AG04449 (cell line): Measurements from ENCODE around the gene RAPGEF3.
A peak's percentile ranks its signal among the peaks of the same experiment; 100 is the strongest.

Experiments
- CTCF ChIA-PET: fragments of 350-600 bp; formaldehyde crosslinking; extraction: SDS; loops from one replicate; lab custom pipeline; 2021; ENCODE audit warnings: antibody characterized with exemption; lab: Yijun Ruan, JAX
- POLR2A ChIA-PET: fragments of 400-600, 350-600 bp; formaldehyde crosslinking; extraction: SDS; loops from one replicate; lab custom pipeline; 2020; ENCODE audit warnings: antibody characterized with exemption, inconsistent platforms; lab: Yijun Ruan, JAX
- DNase-seq: peaks from one replicate; pipeline ENCODE4 v3.0.0-alpha.2; 2010; ENCODE audit warnings: low read depth, low spot score
- H3K4me3 ChIP-seq: 2 replicates; pipeline ENCODE4 v1.5.1; 2011; ENCODE audit warnings: low read depth, mild to moderate bottlenecking, control low read depth, low read length
- TF ChIP-seq, protein P1 (sequence below): IDR thresholded peaks from one replicate; pipeline ENCODE4 v1.5.1; 2011; ENCODE audit warnings: mild to moderate bottlenecking, moderate library complexity, low read length, control low read depth, inconsistent platforms; ENCODE audit not compliant: insufficient read depth; ENCODE audit errors: missing control alignments

Gene RAPGEF3

DNA sequence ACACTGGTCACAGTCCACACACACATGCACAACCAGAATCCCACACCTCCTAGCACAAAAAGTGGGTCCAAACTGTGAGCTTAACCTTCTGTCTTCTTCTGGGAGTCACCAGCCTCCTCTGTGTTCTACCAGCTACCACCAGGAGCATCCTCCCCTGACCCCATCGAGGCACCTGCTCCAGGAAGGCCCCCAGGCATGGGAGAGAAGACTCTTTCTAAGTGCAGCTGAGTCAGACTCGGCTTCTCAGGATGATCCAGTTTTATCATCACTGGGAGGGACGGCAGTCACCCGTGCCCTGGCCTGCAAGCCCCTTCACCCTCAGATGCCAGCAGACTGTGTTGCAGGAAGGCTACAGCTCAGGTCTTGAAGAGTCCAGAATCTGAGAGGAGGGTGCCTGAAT lies 25.5 kb downstream of the RAPGEF3 start:
- no peak for DNase-seq
- no peak overlapping the region for H3K4me3 ChIP-seq
- ChIA-PET CTCF (interaction anchor here (1.0 to 36.9 kb wide), 7 partner anchors 8 to 432 kb away, joined by 3 to 1419 read pairs (median 247); partner anchors contain the start of genes ENDOU and SLC48A1), POLR2A (no interaction called here)
- TF ChIP-seq, protein P1, sequence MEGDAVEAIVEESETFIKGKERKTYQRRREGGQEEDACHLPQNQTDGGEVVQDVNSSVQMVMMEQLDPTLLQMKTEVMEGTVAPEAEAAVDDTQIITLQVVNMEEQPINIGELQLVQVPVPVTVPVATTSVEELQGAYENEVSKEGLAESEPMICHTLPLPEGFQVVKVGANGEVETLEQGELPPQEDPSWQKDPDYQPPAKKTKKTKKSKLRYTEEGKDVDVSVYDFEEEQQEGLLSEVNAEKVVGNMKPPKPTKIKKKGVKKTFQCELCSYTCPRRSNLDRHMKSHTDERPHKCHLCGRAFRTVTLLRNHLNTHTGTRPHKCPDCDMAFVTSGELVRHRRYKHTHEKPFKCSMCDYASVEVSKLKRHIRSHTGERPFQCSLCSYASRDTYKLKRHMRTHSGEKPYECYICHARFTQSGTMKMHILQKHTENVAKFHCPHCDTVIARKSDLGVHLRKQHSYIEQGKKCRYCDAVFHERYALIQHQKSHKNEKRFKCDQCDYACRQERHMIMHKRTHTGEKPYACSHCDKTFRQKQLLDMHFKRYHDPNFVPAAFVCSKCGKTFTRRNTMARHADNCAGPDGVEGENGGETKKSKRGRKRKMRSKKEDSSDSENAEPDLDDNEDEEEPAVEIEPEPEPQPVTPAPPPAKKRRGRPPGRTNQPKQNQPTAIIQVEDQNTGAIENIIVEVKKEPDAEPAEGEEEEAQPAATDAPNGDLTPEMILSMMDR = no peak

DNA sequence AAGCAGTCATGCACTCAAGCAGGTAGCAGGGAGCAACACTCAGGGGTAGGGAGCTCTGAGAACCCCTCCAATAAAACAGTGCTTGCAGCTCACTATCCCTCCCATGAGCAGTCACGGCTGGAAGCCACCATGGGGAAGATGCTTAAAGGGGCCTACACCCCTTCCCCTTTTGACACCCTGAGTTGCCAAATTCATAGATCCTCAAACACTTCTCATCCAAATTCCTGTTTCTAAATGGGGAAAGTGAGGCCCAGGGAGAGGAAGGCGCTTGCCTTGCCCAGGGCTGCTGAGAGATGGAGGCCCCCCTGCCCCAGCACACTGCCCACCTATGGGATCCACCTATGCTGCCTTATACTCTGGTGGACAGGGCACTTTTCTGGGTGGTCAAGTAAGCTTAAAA lies 26.2 kb downstream of the RAPGEF3 start:
- ChIA-PET CTCF (interaction anchor here (1.1 to 36.9 kb wide), 5 partner anchors 8 to 432 kb away, joined by 3 to 1419 read pairs (median 308); partner anchors contain the start of gene SLC48A1), POLR2A (no interaction called here)
- H3K4me3 ChIP-seq = no peak overlapping the region
- TF ChIP-seq, protein P1 = no peak
- DNase-seq = no peak

DNA sequence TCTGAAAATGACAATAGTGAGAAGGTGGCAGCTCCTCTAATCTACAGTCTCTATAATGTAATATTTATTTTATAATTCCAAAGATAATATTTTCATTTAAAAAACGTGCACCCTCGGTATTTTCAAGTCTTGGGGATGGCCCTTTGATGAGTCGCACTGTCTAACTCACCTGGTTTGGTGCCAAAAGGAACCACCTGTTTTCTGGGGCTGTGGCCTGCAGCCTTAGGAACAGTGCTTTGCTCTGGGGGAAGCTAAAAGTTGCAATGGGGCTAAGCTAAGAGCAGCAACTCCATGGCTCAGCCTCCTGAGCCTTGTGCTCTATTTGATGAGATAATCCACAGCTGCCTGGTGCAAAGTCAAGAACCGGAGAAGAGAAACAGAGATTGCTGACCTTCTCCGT lies 27.0 kb downstream of the RAPGEF3 start:
- CTCF ChIA-PET = interaction anchor here (0.8 to 36.9 kb wide), 6 partner anchors 9 to 218 kb away, joined by 3 to 1419 read pairs (median 278); partner anchors contain the start of gene SLC48A1
- POLR2A ChIA-PET = no interaction called here
- H3K4me3 ChIP-seq = no peak overlapping the region
- TF ChIP-seq, protein P1 = no peak
- no peak for DNase-seq

DNA sequence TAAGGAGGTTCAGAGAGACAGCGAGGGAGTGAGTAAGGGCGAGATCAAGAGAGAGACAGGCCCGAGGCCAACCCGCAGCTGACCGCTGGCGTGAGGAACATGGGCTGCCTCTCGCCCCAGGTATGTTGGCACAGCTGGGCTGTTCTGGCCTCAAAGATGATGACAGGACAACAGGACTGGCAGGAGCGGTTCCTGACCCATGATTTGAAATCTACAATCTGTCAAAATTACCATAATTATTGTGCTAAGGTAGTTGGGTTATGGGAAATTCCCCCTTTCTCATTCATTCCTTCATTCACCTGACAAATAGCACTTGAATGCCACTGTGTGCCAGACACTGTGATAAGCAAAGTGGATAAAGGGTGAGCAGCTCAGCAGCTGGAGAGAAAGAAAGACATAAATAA lies 28.3 kb downstream of the RAPGEF3 start:
- CTCF ChIA-PET = interaction anchor here (1.5 to 36.9 kb wide), 5 partner anchors 10 to 109 kb away, joined by 6 to 1419 read pairs (median 308); partner anchors contain the start of genes RAPGEF3 and SLC48A1
- no peak for DNase-seq
- TF ChIP-seq, protein P1 = no peak
- H3K4me3 ChIP-seq = no peak overlapping the region
- POLR2A ChIA-PET = interaction anchor here (0.7 kb wide), 1 partner anchor 143 kb away, joined by 3 read pairs; no protein-coding TSS in a partner anchor

DNA sequence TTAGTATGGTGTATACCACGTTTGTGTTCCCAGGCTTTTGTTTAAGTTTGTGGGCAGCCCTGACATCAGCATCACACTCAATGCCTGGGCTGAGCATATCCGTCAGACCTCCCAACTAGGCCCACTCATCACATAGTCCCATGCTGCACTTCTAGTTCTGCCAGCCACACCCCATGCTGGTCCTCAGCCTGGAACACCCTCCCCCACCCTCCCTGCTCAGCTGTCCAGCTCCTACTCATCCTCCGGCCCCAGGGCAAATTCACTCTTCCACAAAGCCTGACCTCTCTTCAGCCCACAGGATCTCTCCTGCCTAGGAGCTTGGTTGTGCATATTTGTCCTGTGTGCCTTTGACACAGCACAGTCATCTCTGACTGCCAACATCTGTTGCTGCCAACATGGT lies 29.4 kb downstream of the RAPGEF3 start:
- ChIA-PET CTCF (interaction anchor here (14.5 to 36.9 kb wide), 4 partner anchors 12 to 110 kb away, joined by 247 to 1419 read pairs (median 681); partner anchors contain the start of gene SLC48A1), POLR2A (no interaction called here)
- H3K4me3 ChIP-seq = no peak overlapping the region
- DNase-seq = no peak
- TF ChIP-seq, protein P1 = no peak

DNA sequence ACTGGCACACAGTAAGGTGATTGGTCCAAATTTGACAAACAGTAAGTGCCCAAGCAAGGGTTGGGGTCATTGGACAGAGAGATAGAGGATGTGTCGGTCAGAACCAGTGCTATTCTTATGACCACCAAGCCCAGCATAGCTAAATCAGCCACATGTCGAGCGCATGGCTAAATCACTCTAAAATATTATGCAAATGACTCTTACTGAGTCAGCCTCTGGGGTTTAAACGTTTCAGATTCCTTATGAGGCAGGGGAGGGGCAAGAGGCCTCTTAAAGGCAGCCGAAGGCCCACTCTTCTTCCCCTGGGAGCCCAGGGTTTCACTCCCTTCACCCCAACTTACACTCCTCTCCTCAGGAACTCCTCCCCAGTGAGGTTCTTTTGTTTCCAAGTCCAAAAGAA lies 32.8 kb downstream of the RAPGEF3 start:
- POLR2A ChIA-PET = interaction anchor here (0.6 to 0.8 kb wide), 2 partner anchors 46 to 56 kb away, joined by 3 to 4 read pairs; no protein-coding TSS in a partner anchor
- TF ChIP-seq, protein P1 = no peak
- no peak overlapping the region for H3K4me3 ChIP-seq
- DNase-seq = peak; percentile 57
- CTCF ChIA-PET = interaction anchor here (0.6 to 36.9 kb wide), 12 partner anchors 8 to 113 kb away, joined by 3 to 1419 read pairs (median 6); partner anchors contain the start of genes RAPGEF3 and SLC48A1
